Suppressor macrophage treated with lipopolysaccharide for 1 hour (primary cell): ENCODE measurements around the gene KLF11.

Experiments
- DNase-seq, 3 donors: peaks; one replicate each; pipeline ENCODE4 v3.0.0-alpha.2; 2020 to 2022

KLF11 gene

DNA sequence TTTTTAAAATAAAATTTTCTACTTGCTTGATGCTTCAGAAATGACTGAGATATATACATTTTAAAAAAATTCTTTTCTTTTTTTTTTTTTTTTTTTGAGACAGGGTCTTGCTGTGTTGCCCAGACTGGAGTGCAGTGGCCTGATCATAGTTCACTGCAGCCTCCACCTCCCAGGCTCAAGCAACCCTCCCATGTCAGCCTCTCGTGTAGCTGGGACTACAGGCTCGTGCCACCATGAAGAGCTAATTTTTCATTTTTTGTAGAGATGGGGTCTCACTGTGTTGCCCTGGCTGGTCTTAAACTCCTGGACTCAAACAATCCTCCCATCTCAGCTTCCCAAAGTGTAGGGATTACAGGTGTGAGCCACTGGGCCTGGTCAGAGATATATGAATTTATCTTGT, 24.0 kb downstream of the KLF11 start:
- DNase-seq, result no peak

DNA sequence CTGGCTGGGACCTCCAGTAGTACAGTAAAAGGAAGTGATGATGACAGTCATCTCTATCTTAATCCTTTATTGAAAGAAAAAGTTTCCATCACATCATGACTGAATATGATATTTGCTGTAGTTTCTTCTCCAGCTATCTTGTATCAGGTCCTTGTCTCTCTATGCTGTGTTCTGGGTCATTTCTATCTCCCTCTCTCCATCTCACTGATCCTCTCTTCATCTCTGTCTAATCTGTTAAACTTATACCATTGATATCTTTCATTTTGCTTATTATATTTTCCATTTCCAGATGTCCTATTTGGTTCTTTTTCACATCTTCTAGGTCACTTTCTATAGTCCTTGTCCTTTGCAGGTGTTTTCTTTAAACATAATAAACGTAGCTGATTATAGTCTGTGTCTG, 24.5 kb downstream of the KLF11 start:
- no peak for DNase-seq

DNA sequence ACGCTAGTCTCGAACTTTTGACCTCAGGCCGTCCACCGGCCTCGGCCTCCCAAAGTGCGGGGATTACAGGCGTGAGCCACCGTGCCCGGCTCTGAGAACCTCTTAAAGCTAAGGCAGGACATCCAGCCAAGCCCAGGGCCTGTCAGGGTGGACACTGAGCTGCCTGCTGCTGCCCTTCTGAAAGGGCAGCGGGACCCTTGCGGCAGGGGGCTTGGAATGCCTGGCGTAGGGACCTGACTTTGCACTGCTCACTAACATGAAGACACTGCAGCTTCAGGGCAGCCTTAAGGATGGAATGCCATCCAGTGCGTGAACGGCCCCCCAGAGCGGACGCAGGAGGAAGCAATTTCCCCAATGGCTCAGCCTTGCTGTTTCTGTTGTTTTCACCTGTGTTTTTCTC, 27.8 kb downstream of the KLF11 start:
- DNase-seq, result no peak

DNA sequence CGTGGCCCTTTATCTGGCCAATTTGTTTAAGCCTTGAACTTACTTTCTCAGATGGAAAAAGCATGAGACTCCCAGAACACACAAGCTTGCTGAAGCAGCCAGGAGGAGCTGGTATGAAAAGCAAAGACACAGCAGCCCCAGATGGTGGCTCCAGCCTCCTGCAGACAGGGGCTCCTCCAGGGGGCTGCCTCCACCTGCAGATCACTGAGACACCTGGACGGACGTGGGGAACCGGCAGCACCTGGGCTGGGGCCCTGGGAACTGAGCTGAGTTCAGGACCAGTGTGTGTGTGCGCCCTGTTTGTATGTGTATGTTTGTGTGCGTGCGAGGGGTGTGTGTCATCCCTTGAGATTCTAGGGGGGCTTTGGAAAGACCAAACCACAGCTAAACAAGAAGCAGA, 28.2 kb downstream of the KLF11 start:
- no peak for DNase-seq

DNA sequence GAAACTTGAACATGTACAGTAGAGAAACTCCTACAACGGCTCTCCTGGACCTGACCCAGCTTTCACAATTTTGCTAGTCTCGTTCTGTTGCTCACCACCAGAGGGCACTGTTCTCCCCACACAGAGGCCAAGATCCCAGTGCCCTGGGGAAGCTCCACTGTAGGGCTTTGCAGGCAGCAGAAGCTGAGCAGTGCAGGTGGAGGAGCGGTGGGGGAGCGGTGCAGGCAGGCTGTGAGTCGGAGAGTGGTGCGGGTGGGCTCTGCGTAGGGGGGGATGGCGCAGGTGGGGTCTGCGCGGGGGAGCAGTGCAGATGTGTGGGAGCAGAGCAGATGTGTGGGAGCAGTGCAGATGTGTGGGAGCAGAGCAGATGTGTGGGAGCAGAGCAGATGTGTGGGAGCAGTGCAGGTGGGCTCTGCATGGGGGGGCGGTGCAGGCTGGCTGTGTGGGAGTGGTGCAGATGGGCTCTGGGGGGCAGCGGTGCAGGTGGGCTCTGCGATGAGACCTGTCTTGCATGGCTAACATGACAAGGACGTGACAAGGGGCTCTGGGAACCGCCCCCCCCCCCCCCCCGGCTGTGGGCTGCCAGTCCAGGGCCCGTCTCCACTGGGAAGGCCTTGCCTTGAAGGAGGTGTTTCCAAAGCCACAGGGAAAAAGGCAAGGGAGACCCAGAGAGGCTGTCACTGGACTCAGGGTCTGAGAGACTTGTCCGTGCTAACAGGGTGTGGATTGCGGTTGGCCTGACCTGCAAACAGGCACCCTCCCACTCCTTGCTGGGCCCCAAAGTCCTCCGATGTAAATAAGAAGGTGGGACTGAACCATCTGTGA, 29.5 kb downstream of the KLF11 start:
- peak; percentile 82 to 92 (median 90) for DNase-seq

DNA sequence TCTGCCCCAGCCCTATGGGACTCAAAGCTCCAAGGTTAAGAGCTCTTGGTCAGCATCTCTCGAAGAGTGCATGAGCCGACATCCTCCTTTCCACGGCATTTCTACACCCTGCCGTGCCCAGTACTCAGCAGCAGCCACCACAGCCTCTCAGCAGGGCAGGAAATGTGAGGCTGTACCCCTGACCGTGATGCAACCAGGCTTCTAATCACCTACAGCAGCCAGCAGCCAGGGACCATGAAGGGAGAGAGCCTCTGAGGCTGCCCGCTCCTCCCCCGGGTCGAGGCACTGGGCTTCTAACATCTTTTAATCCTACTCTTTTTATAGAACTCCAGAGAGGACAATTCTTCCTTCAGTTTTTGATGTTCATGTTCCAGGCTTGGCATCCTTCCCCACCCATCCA, 30.4 kb downstream of the KLF11 start:
- DNase-seq, result no peak

DNA sequence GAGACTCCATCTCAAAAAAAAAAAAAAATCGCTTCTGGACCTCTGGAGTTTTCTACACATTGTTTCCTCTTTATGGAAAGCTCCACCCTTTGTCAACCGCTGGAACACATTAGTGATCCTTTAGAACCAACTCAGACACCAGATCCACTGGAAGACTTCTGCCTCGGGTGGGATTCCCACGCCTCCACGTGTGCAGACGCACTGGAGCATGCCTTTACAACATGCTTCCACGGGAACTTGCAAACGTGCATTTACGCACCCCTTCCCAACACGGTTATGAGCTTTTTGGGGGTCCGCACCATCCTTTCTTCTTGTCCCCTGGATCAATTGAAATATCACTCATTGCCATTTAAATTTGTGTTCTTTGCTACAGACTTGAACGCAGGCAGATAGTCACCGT, 31.8 kb downstream of the KLF11 start:
- no peak for DNase-seq

- peak; percentile 12 to 35 (median 22) for DNase-seq
Measured at GRCh38 chr2:10075571-10076209, 32.3 kb downstream of the KLF11 start.

DNA sequence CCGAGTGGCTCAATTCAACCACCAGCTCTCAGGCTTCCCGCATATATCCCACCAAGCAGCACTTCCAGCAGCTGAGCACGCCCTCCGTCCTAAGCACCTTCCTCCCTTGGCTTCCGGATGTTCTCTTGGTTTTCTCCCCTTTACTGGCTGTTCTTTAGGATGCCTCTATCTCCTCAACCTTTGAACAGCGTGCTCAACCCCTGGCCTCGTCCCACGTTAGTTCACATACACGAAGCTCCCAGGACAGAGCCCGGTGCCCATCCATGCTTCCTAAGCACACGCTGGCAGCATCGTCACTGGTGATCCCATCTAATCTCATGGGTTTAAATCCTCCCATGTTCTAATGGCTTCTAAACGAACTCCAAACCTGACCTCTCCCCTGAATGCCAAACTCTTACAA, 33.2 kb downstream of the KLF11 start:
- DNase-seq, result no peak

GRCh38 chr2:10076988-10077527, 33.7 kb downstream of the KLF11 start:
- DNase-seq, result no peak

DNA sequence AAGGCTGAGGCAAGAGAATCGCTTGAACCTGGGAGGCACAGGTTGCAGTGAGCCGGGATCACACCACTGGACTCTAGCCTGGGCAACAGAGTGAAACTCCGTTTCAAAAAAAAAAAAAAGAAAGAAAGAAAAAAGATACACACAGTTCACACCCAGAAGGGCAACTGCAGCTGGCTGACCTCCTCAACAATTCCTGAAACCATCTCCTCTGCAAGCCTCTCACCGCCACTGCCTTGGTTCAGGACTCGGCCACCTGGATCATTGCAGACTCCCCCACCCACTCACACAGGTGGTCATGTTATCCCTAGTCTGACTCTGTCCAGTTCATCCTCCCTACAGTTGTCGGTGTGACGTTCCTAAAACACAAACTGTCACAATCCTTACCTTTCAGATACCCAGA, 34.7 kb downstream of the KLF11 start:
- DNase-seq, result no peak

DNA sequence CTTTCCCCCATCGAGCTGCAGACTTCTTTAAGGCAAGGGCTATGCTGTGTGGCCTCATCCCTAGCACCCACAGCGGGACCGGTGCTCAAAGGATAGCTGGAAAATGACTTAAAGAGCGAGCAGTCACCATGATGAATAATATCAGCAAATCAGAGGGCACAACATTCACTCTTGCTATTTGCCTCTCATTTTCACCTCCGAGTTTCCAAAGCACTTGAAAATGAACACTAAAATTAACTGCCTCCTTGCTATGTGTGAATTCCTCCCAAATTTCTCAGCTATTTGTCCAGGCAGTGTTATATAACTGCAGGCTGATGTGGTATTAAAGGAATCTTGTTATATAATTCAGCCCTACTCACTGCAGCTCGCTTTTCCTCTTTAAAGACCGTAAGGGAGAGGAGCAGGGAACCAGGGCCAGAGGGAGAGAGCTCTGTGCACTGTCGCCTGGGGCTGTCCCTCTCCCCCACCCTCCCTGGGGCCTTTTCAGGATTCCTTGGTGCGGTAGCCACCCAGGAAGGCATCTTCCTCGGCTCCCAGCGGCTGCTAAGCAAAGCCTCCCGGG, 35.4 kb downstream of the KLF11 start:
- no peak for DNase-seq

DNA sequence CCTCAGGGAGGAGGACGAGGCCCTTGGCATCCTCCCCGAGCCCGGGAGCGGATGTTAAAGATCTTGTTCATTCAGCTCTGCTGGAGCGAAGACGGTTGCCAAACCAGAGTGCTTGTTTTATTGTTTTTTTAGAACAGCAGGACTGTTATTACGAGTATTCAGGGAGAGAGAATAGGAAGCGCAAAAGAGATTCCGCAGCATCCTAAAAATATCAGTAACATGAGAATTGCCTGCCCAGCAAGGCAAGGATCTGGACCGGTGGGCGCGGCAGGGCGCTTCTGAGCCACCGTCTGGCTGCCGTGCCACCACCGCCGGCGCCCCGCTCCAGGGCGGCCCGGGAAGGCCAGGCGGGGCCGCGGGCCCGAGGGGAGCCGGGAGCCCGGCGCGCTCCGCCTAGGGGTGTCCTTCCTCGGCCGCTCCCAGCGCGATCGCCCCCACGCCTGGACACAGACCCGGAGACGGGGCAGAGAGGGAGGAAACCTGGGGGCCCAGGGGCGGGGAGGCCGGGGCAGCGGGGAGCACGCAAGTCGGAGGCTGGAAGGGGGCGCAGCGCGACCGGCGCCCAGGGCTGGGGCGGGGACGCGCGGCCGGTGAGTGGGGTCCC, 36.0 kb downstream of the KLF11 start:
- peak in 2 of 3 donors; percentile 21 to 58 for DNase-seq

GRCh38 chr2:10079870-10080535, 36.7 kb downstream of the KLF11 start, which contains the start of gene CYS1:
TSS of gene CYS1 (minus strand) at chr2:10080411. CDS start at chr2:10080223, 188 bp downstream.
- DNase-seq, result peak in 2 of 3 donors; percentile 37 to 65

DNA sequence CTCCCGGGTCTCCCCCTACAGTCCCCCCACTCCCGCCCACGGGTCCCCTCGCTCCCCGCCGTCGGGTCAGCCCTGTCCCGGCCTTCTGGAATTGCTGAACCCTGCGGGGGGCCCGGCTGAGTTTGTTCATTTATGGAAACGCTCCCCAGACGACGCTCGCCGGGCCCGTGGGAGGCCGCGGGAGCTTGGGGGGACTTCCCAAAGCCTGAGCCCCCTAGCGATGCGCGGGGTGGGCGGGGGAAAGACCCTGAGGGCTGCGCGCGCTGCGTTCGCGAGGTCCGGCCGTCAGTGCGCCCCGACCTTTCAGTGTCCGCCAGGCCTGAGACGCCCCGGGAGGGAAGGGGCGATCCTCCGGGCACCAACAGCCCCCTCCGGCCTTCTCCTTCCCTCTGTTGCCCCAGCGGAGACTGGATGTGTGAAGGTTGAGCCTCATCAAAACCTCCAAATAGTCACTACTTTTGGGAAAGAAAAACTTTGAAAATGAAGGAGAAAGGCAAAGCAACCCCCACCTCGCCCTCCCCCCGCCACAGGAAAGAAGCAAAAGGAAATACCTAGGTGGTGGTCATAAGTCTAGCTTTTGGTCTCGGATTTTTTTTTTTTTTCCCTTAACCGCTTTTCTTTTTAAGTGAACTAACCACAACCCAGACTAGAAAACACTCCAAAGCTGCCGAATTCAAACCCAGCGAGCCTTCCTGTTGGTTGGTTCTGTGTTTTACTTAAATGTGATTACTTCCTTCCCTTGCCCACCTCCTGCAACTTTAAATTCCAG, 37.4 kb downstream of the KLF11 start:
- peak in 1 of 3 donors; percentile 52 for DNase-seq

- no peak for DNase-seq
Measured at GRCh38 chr2:10083046-10083445, 39.7 kb downstream of the KLF11 start.

DNA sequence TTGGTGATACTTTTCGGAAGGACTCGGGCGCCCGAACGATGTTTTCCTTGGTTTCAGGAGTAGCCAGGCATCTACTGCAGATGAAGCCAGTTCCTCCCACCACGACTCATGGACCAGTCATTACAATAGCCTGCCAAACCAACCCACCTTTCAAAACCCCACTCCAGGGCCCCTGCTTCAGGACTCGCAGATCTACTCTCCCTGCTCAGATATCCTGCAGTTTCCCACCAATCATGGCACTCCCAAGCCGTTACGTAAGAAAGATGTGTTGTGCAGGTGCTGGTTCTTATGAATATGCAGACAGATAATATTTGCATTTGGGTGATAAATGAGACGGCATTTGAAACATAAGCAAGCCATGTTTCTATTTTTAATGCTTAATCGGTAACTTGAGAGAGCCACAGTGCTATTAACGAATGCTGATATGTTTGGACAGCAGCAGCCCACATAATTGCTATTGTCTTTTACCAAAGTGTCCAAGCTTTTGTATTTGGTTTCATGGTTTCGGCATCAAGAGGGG, 40.4 kb downstream of the KLF11 start:
- DNase-seq, result no peak

- DNase-seq, result no peak
Measured at GRCh38 chr2:10084223-10084865, 41.0 kb downstream of the KLF11 start.

DNA sequence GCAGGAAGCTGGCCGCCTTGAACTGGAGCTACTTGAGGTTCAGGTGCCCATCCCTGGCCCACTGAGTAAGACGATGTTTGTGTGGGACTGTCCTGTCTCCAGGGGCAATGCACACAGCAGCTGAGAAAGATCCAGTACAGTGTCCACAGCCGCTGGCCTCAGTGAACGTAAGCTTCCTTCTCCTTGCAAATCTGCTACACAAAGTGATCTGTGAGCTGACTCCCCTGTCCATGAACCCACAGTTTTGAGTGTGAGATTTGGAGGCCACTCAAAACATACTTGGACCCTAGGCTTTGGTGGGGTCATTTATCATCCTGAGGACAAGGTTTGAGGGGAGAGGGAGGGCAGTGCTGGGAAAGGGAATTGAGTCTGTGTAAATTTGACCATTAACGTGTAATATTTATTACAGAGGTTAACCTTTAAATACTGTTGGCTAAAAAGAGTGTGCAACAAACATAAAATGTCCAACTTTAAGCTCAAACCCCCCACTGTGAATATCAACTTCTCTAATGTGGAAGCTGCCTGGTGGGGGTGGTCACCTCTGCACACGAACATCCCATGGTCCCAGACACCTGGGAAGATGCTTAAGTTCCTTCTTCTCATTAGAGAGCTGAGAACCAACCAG, 41.8 kb downstream of the KLF11 start:
- no peak for DNase-seq

GRCh38 chr2:10085668-10086059, 42.3 kb downstream of the KLF11 start:
- DNase-seq, result no peak

GRCh38 chr2:10086950-10087349, 43.6 kb downstream of the KLF11 start:
- no peak for DNase-seq
